HG03460 (cell line): ENCODE results near the gene ARPC5L.
A peak's percentile ranks its signal among the peaks of the same experiment; 100 is the strongest.

ENCODE experiments used
- ATAC-seq: cut with Tn5 transposase; IDR thresholded peaks from one replicate; pipeline ENCODE4 v1.9.1; 2021; ENCODE audit not compliant: unreplicated experiment

ARPC5L gene

DNA sequence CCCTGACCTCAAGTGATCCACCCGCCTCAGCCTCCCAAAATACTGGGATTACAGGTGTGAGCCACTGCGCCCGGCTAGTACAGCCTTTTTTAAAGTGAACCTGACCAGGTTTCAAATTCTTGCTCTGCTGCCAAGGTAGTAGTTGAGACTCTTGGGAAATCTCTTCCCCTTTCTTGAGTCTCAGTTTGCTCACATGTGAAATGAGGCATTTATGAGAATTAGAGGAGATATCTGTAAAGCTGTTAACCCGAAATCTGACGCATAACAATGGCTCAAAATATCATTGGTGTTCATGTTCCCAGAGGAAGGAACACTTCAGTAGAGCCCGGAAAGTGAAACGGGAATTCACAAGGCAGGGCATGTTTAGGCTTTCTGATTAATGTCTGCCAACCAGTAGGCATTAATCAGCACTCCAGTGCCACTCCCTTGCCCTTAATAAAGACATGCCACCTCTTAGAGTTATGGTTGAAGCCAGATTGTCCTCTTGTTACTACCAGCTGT, 1.5 kb downstream of the ARPC5L start:
- ATAC-seq = no peak

DNA sequence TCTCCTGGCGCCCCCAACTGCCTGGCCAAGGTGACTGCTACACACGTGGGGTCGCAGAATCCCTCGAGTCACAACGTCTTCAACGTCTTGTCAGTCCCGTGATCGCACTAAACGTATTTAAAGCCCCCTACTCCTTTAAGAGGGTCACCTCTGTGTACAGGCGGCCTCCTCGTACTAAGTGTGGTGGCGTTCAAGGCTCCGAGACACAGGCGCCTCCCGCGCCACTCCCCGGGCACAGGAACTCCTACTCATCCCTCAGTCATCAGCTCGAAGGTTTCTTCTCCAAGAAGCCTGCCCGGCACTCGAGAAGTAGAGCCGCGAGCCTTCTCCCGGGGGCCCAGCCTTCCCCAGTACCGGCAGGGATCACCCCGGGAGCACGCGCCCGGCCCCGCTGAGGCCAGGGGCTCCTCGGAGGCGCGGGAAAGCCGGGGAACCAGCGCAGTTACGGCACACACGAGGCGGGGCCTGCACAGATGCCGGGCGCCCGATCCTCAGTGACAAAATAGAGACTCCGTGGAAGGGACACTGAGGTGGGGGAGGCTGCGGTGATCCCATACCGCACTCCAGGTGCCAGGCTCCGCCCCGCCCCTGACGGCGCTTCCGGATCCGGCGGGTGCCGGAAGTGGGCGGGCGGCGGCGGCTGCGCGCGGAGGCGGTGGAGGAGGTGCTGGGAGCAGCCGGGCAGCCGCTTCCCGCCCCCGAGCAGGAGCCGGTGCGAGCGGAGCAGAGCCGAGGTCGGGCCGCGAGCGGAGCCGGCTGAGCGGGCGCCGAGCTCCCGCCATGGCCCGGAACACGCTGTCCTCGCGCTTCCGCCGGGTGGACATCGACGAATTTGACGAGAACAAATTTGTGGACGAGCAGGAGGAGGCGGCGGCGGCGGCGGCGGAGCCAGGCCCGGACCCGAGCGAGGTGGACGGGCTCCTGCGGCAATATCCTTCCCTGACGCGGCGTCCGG, 6.9 kb downstream of the ARPC5L start:
- peak; percentile 58 for ATAC-seq

DNA sequence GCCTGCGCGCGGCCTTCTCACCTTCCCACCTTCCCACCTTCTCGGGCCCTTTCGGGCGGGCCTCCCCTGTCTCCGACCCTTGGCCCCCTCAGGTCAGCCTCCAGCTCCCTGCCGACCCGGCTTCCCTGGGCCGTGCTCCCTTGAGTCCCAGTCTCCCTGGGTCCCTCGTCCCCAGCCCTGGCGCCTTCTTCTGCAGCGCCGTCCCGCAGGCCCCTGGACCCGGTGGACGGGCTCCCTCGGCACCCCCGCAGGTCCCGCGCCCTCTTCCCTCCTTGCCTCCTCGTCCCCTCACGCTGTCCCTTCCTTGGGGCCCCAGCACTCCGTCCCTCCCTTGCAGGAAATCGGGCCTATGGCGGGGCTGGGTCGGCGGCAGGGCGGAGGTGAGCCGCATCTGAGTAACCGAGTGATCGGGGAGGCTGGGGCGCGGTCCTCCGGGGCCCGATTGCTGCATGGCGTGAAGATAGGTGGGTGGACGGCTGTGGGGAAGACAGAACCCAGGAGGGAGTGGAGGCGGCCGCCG, 7.6 kb downstream of the ARPC5L start:
- ATAC-seq = peak; percentile 6

DNA sequence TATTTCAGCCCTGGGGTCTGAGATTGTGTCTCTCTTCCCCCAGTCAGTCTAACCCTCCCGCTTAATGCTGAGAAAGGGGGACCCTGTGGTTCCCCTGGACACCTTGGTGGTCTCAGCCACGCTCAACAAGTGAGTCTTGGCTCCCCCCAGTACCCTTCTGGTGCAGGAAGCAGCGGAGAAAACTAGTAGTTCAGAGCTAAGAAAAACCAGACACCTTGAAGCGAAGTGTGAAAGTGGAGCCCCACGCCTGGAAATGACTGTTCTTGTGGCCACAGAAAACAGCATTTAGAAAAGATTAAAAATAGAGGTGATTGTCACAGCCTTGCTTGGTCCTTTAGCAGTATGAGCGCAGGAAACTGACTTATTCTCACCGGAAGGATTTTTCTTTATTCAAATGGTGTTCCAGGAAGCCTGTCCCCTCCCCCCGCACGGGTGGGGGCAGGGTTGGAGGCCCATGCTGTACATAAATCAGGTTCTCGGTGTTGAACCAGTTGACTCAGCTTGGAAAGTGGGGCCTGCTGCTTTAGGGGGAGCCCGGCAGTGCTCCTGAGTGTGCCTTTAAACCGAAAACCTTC, 8.1 kb downstream of the ARPC5L start:
- ATAC-seq = peak; percentile 44

DNA sequence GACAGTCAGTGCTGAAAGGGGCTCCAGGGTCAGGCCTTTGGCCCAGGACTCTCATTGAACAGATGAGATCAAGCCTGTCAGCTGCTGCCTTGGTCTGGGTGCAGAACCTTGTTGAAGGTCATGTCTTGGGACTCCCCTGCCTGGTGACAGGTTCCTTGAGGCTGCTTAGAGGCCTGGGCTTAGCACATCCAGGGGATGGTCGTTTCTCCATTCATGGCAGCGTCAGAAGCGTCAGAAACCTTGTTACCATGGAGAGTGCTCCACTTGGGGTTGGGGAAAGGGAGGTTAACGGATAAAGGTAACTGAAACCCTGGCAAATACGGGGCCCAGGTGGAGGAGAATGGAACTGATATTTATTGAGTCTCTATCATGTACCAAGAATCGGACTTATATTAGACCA, 8.8 kb downstream of the ARPC5L start:
- no peak for ATAC-seq

DNA sequence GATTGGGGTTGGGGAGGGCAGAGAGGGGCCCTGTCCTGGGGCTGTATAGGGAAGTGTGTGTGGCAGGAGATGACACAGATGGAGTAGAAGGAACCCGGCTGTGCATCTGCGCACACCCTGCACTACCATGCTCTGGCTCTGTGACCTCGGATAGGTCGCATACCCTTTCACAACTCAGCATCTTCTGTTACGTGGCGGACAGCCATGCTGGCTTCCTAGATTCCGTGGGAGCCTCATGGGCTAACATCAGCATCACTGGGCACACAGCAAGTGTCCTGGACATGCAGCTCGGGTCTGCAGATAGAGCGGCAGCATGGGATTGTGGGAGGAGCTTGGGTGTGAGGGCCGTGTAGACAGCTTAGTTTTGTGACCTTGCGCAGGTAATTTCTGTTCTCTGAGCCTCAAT, 9.2 kb downstream of the ARPC5L start:
- ATAC-seq = no peak

DNA sequence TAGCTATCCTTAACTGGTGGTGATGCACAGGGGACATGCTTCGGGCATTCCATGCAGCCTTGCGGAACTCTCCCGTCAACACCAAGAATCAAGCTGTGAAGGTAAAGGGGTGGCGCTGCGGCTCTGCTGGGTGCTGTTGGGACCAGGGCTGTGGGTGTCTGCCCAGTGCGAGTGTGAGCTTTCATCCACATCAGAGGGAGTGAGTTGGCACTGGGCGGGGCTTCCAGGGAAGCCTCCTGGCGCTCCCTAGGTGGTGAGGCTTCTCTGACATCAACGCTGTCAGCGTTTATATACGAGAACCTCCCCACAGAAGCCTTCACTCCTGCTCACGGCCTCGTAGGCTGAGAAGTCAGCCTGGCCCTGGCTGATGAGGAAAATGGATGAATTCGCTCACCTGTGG, 11.7 kb downstream of the ARPC5L start:
- no peak for ATAC-seq

DNA sequence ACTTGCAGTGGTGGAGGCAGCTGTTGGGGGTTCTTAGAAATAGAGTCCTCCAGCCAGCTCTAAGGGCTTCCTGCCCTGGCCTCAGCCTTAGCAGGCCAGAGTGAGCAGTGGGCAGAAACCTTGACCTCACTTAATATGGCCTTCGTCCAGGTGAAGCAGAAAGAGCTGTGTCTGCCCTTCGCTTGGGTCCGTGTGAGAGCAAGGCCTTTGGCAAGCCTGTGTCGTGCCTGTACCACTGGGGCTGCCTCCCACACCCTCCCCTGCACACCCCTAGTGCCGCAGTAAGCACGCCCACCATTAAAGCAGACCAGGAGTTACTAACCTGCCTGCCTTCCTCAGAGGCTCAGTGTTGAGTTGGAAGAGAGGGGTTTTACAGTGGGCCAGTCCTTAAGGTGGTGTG, 13.6 kb downstream of the ARPC5L start:
- no peak for ATAC-seq

DNA sequence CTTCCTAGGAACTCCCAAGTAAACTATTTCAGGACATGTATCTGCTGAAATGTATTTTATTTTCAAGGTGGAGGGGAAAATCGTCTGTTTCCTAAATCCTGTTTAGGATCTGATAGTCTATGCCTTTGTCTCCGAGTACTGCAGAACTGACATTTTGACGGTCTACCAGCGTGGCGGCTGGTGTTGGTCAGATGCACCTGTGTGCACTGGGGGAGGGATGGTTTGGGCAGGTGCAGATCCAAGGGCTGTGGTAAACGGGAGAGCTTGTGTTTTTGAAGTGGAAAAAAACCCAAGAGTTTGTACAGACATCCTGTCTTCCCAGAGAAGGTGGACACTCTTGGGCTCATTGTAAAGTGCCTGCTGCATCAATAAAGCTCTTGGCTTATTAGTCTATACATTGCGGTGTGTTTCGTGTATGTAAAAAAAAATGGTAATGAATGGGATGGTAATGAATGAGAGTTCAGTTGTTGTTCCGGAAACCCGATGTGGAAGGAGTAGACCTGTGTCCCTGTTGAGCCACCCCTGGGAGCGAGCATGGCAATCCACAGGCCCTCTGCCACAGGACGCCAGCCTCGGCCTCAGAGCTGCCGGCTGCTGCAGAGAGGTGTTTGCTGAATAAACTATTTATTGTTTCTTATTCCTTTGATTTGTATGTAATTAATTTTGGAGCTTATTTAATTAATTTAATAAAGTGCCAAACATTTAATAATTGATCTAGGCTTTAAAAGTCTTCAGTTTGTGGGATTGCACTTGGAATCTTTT, 15.3 kb downstream of the ARPC5L start:
- no peak for ATAC-seq

DNA sequence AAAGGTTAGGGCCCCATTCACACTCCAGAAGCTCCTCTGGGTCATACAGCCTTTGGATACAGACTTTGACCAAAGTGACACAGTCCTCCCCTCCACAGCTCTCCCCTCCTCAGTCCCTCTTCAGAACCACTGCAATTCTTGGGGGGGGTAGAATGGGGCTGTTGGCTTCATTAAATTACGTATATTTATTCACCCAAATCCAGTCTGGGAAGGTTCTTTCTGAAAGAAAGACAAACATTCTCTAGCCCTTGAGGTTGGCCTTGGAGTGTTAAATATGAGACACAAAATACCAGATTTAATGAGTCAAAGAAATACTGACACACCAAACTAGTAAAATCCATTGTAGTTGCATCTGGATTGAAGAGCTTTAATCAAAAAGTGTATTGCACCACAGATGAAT, 16.1 kb downstream of the ARPC5L start:
- ATAC-seq = no peak

DNA sequence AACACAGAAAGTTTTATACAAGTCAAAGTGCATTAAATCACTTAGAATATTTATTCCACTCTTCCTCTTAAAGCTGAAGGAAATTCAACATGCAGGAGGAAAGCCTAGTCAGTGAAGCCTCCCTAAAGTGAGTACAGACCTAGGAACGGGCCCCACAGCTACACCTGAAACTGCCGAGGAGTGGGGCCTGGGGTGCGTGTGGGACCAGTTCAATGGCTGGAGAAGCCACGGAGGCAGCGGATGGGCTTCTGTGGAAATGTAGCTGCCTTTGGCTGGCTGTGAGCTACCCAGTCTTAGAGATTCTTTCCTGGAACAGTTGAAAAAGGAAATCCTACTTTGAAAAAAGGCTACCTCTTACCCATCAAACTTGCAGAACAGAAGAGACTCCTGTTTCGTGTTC, 16.6 kb downstream of the ARPC5L start:
- no peak for ATAC-seq

DNA sequence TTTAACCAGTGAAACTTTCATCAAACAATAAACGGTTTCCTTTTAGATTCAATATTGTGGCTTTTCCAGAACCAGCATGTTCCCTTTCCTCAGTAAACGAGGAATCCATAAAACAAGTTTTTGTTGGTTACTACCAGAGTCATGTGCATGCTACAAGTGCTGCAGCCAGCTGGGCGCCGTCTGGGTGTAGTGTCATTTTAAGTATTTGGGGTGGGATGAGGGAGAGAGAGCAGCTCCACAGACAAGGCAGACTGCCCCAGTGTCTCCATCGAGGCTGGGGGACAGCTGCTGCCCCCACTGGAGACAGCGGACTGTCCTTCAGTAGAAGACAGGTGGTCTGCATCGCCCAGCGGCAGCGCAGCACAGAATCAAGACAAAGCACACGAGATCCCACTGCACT, 17.3 kb downstream of the ARPC5L start:
- ATAC-seq = no peak

DNA sequence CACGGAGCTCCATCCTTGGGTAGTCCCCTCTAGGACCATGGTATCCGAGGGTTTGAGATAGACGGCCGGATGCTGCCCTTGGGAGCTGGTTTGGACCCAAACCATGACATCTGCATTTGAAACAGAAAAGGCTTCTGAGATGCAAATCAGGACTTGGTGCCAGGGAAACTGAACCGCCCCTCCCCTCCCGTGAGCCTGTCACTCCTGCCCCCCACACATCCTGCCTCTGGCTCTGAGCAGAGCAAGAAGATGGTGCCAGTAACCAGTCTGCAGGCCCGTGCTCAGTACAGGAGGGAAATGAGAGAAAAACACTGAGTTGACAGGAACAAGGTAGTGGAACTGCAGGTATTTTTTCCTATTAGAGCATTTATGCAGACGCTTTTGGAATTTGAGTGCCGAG, 18.6 kb downstream of the ARPC5L start:
- ATAC-seq = no peak

DNA sequence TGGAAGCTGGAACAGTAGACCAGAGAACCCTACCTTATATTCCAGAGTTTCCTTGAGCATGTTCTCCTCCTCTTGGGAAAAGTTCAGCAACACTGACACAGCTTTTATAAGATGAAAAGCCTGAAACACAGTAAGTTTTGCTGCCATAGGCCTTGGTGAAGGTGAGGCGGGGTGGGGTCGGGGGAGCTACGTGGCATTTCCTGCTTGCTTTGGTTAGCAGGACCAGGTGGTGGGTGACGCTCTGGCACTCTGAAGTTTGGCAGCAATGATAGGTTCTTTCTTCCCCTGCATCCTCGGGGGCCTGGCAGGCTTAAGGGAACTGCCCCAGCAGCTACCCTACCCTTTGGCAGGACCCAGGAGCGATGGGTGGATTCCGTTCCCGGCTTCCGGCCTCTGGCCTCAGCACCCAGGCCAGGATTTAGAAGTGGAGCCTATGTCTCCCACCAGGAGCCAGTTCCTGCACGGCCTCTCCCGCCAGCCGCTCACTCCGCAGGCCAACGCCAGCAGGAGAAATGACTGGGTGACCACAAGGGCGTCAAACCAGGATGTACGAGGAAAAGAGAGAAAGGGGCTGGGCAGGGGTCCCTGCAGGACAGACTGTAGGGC, 19.3 kb downstream of the ARPC5L start:
- no peak for ATAC-seq

DNA sequence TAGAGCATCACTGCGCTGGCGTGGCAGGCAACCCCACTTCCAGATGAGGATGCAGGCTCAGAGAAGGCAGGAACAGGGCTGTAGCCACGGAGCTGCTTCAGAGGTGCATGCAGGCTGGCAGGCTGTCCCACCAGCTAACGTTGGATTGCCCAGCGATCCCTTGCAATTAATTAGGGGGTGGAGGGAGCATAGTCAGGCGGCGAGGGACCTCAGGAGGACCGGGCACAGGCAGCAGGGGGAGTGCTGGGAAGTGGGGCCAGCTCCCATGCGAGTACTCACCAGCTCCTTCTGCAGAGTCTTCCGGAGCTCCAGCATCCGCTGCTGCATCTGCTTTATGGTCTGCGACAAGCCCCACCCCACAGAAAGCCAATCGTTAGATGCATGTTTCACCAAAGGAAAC, 20.3 kb downstream of the ARPC5L start:
- ATAC-seq = no peak

DNA sequence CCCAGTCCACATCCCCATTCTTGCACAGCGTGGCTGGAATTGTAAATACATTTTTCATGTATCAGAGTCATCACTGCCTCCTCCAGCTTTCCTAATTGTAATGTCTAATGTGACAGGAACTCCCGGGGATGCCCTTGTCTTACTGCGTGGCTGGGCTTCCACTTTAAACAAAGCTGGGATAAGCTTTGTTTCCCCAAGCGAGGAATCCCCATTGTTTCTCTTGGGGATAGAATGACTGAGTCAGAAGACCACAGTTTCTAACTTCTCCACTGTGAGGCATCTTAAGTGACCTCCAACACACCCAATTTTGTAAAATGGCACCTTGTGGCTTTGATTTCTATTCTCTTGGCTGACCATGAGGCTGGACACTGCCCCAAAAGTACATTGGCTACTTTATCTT, 22.4 kb downstream of the ARPC5L start:
- no peak for ATAC-seq

DNA sequence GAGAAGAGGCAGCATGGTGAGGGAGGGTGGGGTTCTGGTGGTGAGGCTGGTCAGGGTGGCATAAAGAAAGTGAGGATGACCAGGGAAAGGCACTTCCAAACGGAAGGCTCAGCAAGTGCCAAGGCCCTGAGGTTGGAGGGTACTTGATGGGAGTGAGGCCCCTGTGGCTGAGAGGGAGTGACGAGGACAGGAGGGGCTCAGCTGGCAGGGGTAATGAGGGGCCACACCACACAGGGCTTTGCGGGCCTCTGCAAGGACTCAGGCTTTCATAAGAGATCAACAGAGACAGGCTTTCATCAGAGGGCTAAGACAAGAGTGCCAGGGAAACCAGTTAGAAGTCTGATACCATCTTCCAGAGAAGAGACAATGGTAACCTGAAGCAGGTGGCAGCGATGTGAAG, 23.6 kb downstream of the ARPC5L start:
- no peak for ATAC-seq

DNA sequence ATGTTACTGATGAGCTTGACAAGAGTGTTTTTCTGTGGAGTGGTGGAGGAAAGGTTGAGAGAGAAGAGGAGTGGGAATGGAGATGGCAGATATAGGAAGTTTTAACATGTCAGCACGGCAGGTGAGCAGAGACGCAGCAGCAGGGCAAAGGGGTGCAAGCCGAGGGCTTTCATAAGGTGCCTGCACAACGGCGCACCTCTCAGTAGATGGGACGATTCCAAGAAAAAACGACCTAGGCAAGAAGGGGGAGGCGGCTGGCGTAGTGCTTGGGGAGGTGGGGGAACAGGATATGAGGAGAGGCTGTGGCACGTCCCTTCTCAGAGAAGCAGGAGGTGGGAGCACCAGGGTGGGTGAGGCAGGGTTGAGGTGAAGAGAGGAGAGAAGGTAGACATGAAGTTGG, 24.5 kb downstream of the ARPC5L start:
- no peak for ATAC-seq

DNA sequence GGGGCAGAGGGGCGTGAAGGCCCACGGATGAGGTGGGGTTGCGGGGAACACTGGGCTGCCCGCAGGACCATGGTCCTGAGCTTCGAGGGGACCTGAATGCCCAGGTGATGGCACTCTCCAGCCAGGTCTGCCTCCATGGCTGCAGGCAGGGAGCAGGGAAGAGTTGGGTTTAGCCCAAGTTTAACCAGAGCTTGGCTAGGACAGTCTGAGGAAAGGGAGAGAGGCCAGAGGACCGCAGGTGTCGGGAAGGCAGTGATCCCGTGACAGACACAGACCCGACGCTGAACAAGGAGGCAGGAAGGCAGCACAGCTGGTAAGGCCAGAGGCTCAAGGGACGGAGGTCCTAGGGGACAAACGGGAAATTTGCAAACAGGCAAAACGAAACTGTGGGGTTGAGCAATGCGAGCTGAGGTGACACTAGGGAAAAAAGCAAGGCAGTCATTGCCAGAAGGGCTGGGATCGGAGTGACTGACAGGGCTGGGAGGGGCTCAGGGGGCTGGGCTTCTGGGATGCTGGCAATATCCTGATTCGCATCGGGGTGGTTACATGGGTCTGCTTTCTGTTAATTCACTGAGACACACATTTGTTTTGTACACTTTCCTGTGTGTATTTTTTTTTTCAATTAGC, 25.0 kb downstream of the ARPC5L start:
- ATAC-seq = no peak

DNA sequence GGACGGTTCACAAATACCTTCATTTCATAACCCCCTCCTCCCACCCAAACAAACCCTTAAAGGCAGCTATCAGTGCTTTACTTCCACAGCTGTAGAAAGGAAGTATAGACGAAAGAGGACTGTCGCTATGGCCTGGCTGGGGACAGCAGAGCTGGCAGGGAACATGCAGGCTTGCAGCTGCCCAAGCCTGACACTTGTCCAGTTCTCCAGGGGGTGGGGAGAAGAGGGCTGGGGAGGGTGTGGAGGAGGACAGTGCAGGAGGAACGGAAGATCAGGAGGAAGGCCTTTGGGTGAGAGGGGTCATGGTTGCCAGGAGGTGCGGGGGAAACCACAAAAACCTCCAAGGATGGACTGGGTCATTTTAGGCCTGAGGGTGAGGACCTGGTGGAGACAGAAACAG, 25.9 kb downstream of the ARPC5L start:
- no peak for ATAC-seq

DNA sequence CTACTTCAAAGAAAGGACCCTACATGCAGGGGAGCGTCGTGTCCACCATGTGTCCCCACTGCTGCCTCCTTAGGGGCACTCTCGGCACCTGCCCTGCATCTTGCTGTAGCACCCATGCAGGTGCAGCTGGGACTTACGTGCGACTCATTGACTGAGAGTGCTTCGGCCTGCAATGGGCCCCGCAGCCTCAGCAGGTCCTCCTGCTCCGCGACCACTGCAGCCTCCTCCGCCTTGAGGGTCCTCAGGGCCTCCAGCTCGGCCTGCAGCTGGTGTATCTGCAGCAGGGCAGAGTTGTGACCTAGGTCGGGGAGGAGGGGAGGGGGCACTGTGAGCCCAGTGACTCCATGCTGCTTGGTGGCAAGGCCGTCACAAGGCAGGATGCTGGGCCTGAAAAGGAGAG, 27.1 kb downstream of the ARPC5L start:
- ATAC-seq = no peak
